Osteoblast (primary cell): ENCODE measurements around the gene COL19A1. TPM values are rescaled to one million over a fixed set of nuclear protein-coding genes. Genes with fewer than 3 reads are reported as not detected.

Experiments used
- DNase-seq: peaks from one replicate; pipeline ENCODE4 v3.0.0; 2011; ENCODE audit warnings: low spot score, mixed read lengths; ENCODE audit not compliant: insufficient read length; ENCODE audit errors: missing footprints
- H2AFZ ChIP-seq: 2 replicates; pipeline ENCODE4 v1.6.0; 2011; ENCODE audit warnings: mild to moderate bottlenecking, low read length
- H3K27ac ChIP-seq: 2 replicates; pipeline ENCODE4 v1.5.1; 2011; ENCODE audit warnings: mild to moderate bottlenecking, low read depth, low read length, moderate library complexity
- H3K27me3 ChIP-seq: 2 replicates; pipeline ENCODE4 v1.6.0; 2012; ENCODE audit warnings: mild to moderate bottlenecking, control low read depth, inconsistent platforms, low read length, moderate library complexity; ENCODE audit not compliant: insufficient read depth
- H3K36me3 ChIP-seq: 2 replicates; pipeline ENCODE4 v1.5.1; 2011; ENCODE audit warnings: mild to moderate bottlenecking, low read length, control low read depth, moderate library complexity; ENCODE audit not compliant: insufficient read depth
- H3K4me1 ChIP-seq: 2 replicates; pipeline ENCODE4 v1.5.1; 2011; ENCODE audit warnings: mild to moderate bottlenecking, low read length, control low read depth, moderate library complexity; ENCODE audit not compliant: insufficient read depth
- H3K4me2 ChIP-seq: 2 replicates; pipeline ENCODE4 v1.6.0; 2011; ENCODE audit warnings: mild to moderate bottlenecking, low read length; ENCODE audit not compliant: insufficient read depth
- H3K4me3 ChIP-seq: fragments of 200-600 bp; sonication (generic); 3 replicates; pipeline ENCODE4 v1.5.1; 2012; ENCODE audit warnings: mild to moderate bottlenecking, low read length, inconsistent platforms; ENCODE audit not compliant: insufficient read depth
- H3K79me2 ChIP-seq: 2 replicates; pipeline ENCODE4 v1.6.0; 2012; ENCODE audit warnings: mild to moderate bottlenecking, low read length, control low read depth, inconsistent platforms; ENCODE audit not compliant: insufficient read depth
- H3K9me3 ChIP-seq: 2 replicates; pipeline ENCODE4 v1.5.1; 2011; ENCODE audit warnings: low read depth, low read length, control low read depth
- H4K20me1 ChIP-seq: 2 replicates; pipeline ENCODE4 v1.6.0; 2012; ENCODE audit warnings: mild to moderate bottlenecking, low read length, control low read depth; ENCODE audit not compliant: insufficient read depth
- total RNA-seq: library from RNA; depleted of rRNA; stranded (reverse); fragments of >200 nt; gene quantifications from 2 replicates; pipeline ENCODE4 v1.2.3, GENCODE V29; 2012
- TF ChIP-seq, protein P1 (sequence below): IDR thresholded peaks from 2 replicates; pipeline ENCODE4 v1.5.1; 2011; ENCODE audit warnings: mild to moderate bottlenecking, low read depth, low read length, moderate library complexity; ENCODE audit errors: extremely low read depth

The COL19A1 gene
- total RNA-seq, 1 donor: under 0.01 TPM

DNA sequence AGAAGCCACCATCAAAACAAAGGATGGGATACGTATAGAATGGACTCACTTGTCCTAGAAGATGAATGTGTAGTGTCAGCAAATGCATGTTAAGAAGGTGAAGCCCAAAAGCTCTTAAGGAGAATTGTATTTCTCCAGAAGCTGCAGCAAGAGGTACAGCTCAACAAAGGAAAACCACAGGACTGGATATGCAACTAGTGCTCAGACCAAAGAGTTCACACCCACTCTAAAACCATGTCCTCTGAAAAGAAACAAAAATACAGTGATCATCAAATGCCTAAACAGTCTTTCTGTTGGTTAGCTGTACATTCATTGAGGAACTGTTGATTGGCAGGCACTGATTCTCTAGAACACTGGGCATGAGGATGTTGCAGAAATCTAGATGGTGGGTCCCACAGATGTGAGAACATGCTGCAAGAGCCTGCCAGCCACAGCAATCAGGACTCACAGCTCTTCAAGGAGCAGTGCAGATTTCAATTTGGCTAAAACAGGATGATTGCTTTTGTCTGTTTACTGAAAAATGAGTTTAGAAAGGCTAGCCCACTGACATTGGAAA, 342.0 kb downstream of the COL19A1 start:
- no peak overlapping the region for H3K4me2 ChIP-seq
- no peak overlapping the region for H3K27ac ChIP-seq
- no peak overlapping the region for H2AFZ ChIP-seq
- H3K4me3 ChIP-seq: no peak overlapping the region
- TF ChIP-seq, protein P1, sequence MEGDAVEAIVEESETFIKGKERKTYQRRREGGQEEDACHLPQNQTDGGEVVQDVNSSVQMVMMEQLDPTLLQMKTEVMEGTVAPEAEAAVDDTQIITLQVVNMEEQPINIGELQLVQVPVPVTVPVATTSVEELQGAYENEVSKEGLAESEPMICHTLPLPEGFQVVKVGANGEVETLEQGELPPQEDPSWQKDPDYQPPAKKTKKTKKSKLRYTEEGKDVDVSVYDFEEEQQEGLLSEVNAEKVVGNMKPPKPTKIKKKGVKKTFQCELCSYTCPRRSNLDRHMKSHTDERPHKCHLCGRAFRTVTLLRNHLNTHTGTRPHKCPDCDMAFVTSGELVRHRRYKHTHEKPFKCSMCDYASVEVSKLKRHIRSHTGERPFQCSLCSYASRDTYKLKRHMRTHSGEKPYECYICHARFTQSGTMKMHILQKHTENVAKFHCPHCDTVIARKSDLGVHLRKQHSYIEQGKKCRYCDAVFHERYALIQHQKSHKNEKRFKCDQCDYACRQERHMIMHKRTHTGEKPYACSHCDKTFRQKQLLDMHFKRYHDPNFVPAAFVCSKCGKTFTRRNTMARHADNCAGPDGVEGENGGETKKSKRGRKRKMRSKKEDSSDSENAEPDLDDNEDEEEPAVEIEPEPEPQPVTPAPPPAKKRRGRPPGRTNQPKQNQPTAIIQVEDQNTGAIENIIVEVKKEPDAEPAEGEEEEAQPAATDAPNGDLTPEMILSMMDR: no peak
- no peak for DNase-seq
- no peaks in the 10 kb centered on the region for H3K36me3 ChIP-seq
- H3K79me2 ChIP-seq: no peaks in the 10 kb centered on the region
- H3K4me1 ChIP-seq: no peaks in the 10 kb centered on the region
- H4K20me1 ChIP-seq: no peaks in the 10 kb centered on the region
- H3K27me3 ChIP-seq: no peaks in the 10 kb centered on the region
- H3K9me3 ChIP-seq: no peaks in the 10 kb centered on the region

DNA sequence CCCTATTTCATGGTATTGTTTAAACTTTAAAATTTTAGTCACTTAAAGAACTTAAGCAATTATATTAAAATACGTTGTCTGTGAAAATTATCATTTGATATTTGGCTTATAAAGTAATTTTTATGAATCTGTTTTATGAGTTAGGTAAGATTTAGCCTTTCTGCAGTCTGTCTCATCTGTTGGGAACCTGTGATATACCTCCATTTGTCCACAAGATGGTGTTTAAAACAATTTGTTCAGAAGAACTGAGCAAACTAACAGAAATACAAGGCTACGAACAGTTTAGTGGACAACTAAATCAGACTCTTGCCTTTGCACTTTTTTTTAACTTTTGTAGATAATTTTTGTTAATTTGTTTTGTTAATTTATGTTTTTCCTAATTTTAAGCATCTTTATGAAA, 344.1 kb downstream of the COL19A1 start:
- no peak for DNase-seq
- H2AFZ ChIP-seq: no peak overlapping the region

DNA sequence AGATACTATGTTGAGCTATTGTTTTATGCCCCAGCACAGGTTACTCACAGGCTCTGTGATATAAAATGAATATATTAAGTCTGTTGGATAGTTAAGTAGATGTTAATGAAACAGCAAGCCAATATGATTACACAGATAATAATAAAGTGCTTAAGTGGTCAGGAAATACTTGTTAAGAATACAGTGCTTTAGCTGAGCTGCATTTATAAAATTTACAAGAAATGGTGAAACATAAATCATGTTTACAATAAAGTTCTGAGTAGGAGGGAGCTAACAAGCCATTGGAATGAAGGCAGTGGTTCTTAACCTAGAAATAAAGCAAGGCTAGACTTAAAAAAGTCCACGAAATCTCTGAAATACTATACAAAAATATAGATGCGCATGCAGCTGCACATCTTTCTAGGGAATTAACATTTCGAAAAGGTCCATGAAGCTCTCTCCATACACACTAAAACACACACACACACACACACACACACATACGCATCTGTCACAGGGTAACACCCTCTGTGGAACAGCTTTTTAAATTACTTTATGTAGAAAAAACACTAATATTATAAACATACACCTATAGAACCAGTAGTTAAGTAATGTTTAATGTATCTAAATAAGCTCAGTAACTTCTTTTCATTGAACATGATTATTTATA, 349.2 kb downstream of the COL19A1 start:
- Histone ChIP-seq H3K9me3 (no peaks in the 10 kb centered on the region), H3K36me3 (no peaks in the 10 kb centered on the region), H3K4me2 (no peak overlapping the region), H3K79me2 (no peaks in the 10 kb centered on the region), H3K4me3 (no peak overlapping the region), H3K27me3 (no peaks in the 10 kb centered on the region), H2AFZ (no peak overlapping the region), H3K27ac (no peak overlapping the region), H3K4me1 (no peaks in the 10 kb centered on the region), H4K20me1 (no peaks in the 10 kb centered on the region)
- DNase-seq: no peak
- TF ChIP-seq, protein P1: no peak

More for the DNA sequence above, 344.1 kb downstream of the COL19A1 start:
- H3K9me3 ChIP-seq: no peaks in the 10 kb centered on the region
- H3K27ac ChIP-seq: no peak overlapping the region
- no peak overlapping the region for H3K4me3 ChIP-seq
- H3K79me2 ChIP-seq: no peaks in the 10 kb centered on the region
- H3K36me3 ChIP-seq: no peaks in the 10 kb centered on the region
- H3K4me1 ChIP-seq: no peaks in the 10 kb centered on the region
- H3K4me2 ChIP-seq: no peak overlapping the region
- TF ChIP-seq, protein P1: no peak
- no peaks in the 10 kb centered on the region for H4K20me1 ChIP-seq
- H3K27me3 ChIP-seq: no peaks in the 10 kb centered on the region

DNA sequence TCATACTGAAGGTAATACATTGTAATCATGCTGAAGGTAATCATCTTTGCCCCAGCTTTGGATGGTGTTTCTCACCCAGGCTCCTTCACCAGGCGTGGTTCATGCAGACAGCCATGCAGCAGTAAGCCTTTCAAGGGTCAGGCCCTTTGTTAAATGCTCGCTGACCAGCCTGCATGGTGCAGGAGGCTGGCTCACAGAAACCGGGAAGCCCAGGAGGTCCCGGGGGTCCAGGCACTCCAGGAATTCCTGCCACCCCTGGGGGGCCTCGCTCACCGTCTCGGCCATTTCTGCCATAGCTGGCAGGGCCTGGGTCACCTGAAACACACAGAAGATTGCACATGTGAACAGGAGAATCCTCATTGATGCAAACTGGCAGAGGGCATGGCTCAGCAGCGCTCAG, 350.4 kb downstream of the COL19A1 start:
- H3K79me2 ChIP-seq: no peaks in the 10 kb centered on the region
- no peak overlapping the region for H3K4me3 ChIP-seq
- H2AFZ ChIP-seq: no peak overlapping the region
- no peak overlapping the region for H3K27ac ChIP-seq
- H3K4me2 ChIP-seq: no peak overlapping the region
- H3K9me3 ChIP-seq: no peaks in the 10 kb centered on the region
- DNase-seq: no peak
- H3K4me1 ChIP-seq: no peaks in the 10 kb centered on the region
- no peaks in the 10 kb centered on the region for H4K20me1 ChIP-seq
- no peaks in the 10 kb centered on the region for H3K36me3 ChIP-seq
- peaks cover 3% of the 10 kb centered on the region for H3K27me3 ChIP-seq
- TF ChIP-seq, protein P1: no peak
